Measurements from ENCODE around the gene KL.

The KL gene

GRCh38 chr13:33000365-33000764, 15.9 kb upstream of the KL start:
- no peak for DNase-seq (ENCODE audit: low read depth in 1 of 2, low spot score in 1 of 2)
- TF ChIP-seq REST (IDR thresholded peaks at IDR 0.05; ENCODE audit: insufficient replicate concordance, low read depth): no peak
- no peak for TF ChIP-seq CTCF (IDR thresholded peaks at IDR 0.05; ENCODE audit: insufficient read depth, low read length)
- TF ChIP-seq POLR2AphosphoS5 (IDR thresholded peaks at IDR 0.05; ENCODE audit: low read depth): no peak
- no peak for TF ChIP-seq SPI1 (IDR thresholded peaks at IDR 0.05; ENCODE audit: borderline replicate concordance, low read depth)
- TF ChIP-seq GABPA (IDR thresholded peaks at IDR 0.05; ENCODE audit: low read depth): no peak
- H3K27ac ChIP-seq (replicated peaks): no peak overlapping the region
- no peak overlapping the region for H3K4me3 ChIP-seq (replicated peaks; ENCODE audit: insufficient read depth, low read length)
- H3K27me3 ChIP-seq (ENCODE audit: insufficient read depth, poor library complexity, severe bottlenecking): no peaks in the 10 kb centered on the region

- TF ChIP-seq GABPA (IDR thresholded peaks at IDR 0.05; ENCODE audit: low read depth) (no peak), CTCF (IDR thresholded peaks at IDR 0.05; ENCODE audit: insufficient read depth, low read length) (no peak), REST (IDR thresholded peaks at IDR 0.05; ENCODE audit: insufficient replicate concordance, low read depth) (no peak), SPI1 (IDR thresholded peaks at IDR 0.05; ENCODE audit: borderline replicate concordance, low read depth) (no peak), POLR2AphosphoS5 (IDR thresholded peaks at IDR 0.05; ENCODE audit: low read depth) (no peak)
- Histone ChIP-seq H3K27me3 (ENCODE audit: insufficient read depth, poor library complexity, severe bottlenecking) (no peaks in the 10 kb centered on the region), H3K27ac (replicated peaks) (no peak overlapping the region), H3K4me3 (replicated peaks; ENCODE audit: insufficient read depth, low read length) (no peak overlapping the region)
- DNase-seq (ENCODE audit: low read depth in 1 of 2, low spot score in 1 of 2): no peak
These were observed 12.7 kb upstream of the KL start for GRCh38 chr13:33003458-33004019.

- Histone ChIP-seq H3K27ac (replicated peaks) (no peak overlapping the region), H3K4me3 (replicated peaks; ENCODE audit: insufficient read depth, low read length) (no peak overlapping the region), H3K27me3 (ENCODE audit: insufficient read depth, poor library complexity, severe bottlenecking) (no peaks in the 10 kb centered on the region)
- DNase-seq (ENCODE audit: low read depth in 1 of 2, low spot score in 1 of 2): peak in 1 of 2 experiments; percentile 12
- TF ChIP-seq CTCF (IDR thresholded peaks at IDR 0.05; ENCODE audit: insufficient read depth, low read length) (no peak), GABPA (IDR thresholded peaks at IDR 0.05; ENCODE audit: low read depth) (no peak), POLR2AphosphoS5 (IDR thresholded peaks at IDR 0.05; ENCODE audit: low read depth) (no peak), REST (IDR thresholded peaks at IDR 0.05; ENCODE audit: insufficient replicate concordance, low read depth) (no peak), SPI1 (IDR thresholded peaks at IDR 0.05; ENCODE audit: borderline replicate concordance, low read depth) (peak; percentile 32; the same call in 1 of the 2 replicates)
These were observed 11.7 kb upstream of the KL start for GRCh38 chr13:33004511-33004910.

All from HL-60 (cell line).